WTC11 (cell line): ENCODE data around the gene CFAP74.

Experiments used
- FOXP4 ChIP-seq: sonication (generic); formaldehyde crosslinking; IDR thresholded peaks from 2 replicates; pipeline ENCODE4 v1.8.0; 2022; ENCODE audit warnings: mild to moderate bottlenecking, missing genetic modification reagents
- MAX ChIP-seq: sonication (generic); formaldehyde crosslinking; IDR thresholded peaks from 2 replicates; pipeline ENCODE4 v1.8.0; 2022; ENCODE audit warnings: mild to moderate bottlenecking, missing genetic modification reagents
- NFE2L1 ChIP-seq: sonication (generic); formaldehyde crosslinking; IDR thresholded peaks from 2 replicates; pipeline ENCODE4 v1.8.1; 2023; ENCODE audit warnings: missing genetic modification reagents
- PREB ChIP-seq: sonication (generic); formaldehyde crosslinking; IDR thresholded peaks from 2 replicates; pipeline ENCODE4 v1.8.1; 2022; ENCODE audit warnings: mild to moderate bottlenecking, missing genetic modification reagents, moderate library complexity, borderline replicate concordance
- SMAD4 ChIP-seq: sonication (generic); formaldehyde crosslinking; IDR thresholded peaks from 2 replicates; pipeline ENCODE4 v1.8.0; 2022; ENCODE audit warnings: mild to moderate bottlenecking, missing genetic modification reagents
- TCF7 ChIP-seq: sonication (generic); formaldehyde crosslinking; IDR thresholded peaks from 2 replicates; pipeline ENCODE4 v1.8.0; 2022; ENCODE audit warnings: mild to moderate bottlenecking, low read depth, missing genetic modification reagents, moderate library complexity
- USF1 ChIP-seq: sonication (generic); formaldehyde crosslinking; IDR thresholded peaks from 2 replicates; pipeline ENCODE4 v1.8.0; 2022; ENCODE audit warnings: mild to moderate bottlenecking, missing genetic modification reagents
- ZBTB21 ChIP-seq: sonication (generic); formaldehyde crosslinking; IDR thresholded peaks from 2 replicates; pipeline ENCODE4 v1.8.1; 2023; ENCODE audit warnings: mild to moderate bottlenecking, missing genetic modification reagents, borderline replicate concordance
- ZNF121 ChIP-seq: sonication (generic); formaldehyde crosslinking; IDR thresholded peaks from 2 replicates; pipeline ENCODE4 v1.8.0; 2023; ENCODE audit warnings: missing genetic modification reagents
- ZNF512 ChIP-seq: sonication (generic); formaldehyde crosslinking; IDR thresholded peaks from 2 replicates; pipeline ENCODE4 v1.8.1; 2022; ENCODE audit warnings: missing genetic modification reagents, borderline replicate concordance
- TF ChIP-seq, protein P1 (sequence below): sonication (generic); formaldehyde crosslinking; conservative IDR thresholded peaks from 2 replicates; pipeline ENCODE4 v1.8.1; 2023; ENCODE audit warnings: mild to moderate bottlenecking, low read depth, missing genetic modification reagents, moderate library complexity
- TF ChIP-seq, protein P2 (sequence below): fragments of 200-600 bp; IDR thresholded peaks from 2 replicates; pipeline ENCODE4 v1.8.0; 2022; ENCODE audit warnings: antibody characterized with exemption
- TF ChIP-seq, protein P3 (sequence below): sonication (generic); formaldehyde crosslinking; IDR thresholded peaks from 2 replicates; pipeline ENCODE4 v1.8.1; 2023; ENCODE audit warnings: mild to moderate bottlenecking, missing genetic modification reagents, moderate library complexity
- TF ChIP-seq, protein P4 (sequence below): sonication (generic); formaldehyde crosslinking; IDR thresholded peaks from 2 replicates; pipeline ENCODE4 v1.8.1; 2023; ENCODE audit warnings: mild to moderate bottlenecking, missing genetic modification reagents

GRCh38 chr1:1893291-1893985 lies 110.1 kb downstream of the CFAP74 start:
- TF ChIP-seq, protein P1, sequence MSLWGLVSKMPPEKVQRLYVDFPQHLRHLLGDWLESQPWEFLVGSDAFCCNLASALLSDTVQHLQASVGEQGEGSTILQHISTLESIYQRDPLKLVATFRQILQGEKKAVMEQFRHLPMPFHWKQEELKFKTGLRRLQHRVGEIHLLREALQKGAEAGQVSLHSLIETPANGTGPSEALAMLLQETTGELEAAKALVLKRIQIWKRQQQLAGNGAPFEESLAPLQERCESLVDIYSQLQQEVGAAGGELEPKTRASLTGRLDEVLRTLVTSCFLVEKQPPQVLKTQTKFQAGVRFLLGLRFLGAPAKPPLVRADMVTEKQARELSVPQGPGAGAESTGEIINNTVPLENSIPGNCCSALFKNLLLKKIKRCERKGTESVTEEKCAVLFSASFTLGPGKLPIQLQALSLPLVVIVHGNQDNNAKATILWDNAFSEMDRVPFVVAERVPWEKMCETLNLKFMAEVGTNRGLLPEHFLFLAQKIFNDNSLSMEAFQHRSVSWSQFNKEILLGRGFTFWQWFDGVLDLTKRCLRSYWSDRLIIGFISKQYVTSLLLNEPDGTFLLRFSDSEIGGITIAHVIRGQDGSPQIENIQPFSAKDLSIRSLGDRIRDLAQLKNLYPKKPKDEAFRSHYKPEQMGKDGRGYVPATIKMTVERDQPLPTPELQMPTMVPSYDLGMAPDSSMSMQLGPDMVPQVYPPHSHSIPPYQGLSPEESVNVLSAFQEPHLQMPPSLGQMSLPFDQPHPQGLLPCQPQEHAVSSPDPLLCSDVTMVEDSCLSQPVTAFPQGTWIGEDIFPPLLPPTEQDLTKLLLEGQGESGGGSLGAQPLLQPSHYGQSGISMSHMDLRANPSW (CRISPR knock-in tag): no peak
- TF ChIP-seq ZNF512: no peak
- TF ChIP-seq, protein P2, sequence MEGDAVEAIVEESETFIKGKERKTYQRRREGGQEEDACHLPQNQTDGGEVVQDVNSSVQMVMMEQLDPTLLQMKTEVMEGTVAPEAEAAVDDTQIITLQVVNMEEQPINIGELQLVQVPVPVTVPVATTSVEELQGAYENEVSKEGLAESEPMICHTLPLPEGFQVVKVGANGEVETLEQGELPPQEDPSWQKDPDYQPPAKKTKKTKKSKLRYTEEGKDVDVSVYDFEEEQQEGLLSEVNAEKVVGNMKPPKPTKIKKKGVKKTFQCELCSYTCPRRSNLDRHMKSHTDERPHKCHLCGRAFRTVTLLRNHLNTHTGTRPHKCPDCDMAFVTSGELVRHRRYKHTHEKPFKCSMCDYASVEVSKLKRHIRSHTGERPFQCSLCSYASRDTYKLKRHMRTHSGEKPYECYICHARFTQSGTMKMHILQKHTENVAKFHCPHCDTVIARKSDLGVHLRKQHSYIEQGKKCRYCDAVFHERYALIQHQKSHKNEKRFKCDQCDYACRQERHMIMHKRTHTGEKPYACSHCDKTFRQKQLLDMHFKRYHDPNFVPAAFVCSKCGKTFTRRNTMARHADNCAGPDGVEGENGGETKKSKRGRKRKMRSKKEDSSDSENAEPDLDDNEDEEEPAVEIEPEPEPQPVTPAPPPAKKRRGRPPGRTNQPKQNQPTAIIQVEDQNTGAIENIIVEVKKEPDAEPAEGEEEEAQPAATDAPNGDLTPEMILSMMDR: no peak
- no peak for TF ChIP-seq MAX (CRISPR knock-in tag)
- no peak for TF ChIP-seq SMAD4
- TF ChIP-seq USF1 (CRISPR knock-in tag): no peak
- no peak for TF ChIP-seq PREB (CRISPR knock-in tag)
- TF ChIP-seq, protein P3, sequence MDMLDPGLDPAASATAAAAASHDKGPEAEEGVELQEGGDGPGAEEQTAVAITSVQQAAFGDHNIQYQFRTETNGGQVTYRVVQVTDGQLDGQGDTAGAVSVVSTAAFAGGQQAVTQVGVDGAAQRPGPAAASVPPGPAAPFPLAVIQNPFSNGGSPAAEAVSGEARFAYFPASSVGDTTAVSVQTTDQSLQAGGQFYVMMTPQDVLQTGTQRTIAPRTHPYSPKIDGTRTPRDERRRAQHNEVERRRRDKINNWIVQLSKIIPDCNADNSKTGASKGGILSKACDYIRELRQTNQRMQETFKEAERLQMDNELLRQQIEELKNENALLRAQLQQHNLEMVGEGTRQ (CRISPR knock-in tag): no peak
- TF ChIP-seq NFE2L1 (CRISPR knock-in tag): no peak
- TF ChIP-seq TCF7 (CRISPR knock-in tag): no peak
- TF ChIP-seq FOXP4 (CRISPR knock-in tag): no peak
- TF ChIP-seq, protein P4, sequence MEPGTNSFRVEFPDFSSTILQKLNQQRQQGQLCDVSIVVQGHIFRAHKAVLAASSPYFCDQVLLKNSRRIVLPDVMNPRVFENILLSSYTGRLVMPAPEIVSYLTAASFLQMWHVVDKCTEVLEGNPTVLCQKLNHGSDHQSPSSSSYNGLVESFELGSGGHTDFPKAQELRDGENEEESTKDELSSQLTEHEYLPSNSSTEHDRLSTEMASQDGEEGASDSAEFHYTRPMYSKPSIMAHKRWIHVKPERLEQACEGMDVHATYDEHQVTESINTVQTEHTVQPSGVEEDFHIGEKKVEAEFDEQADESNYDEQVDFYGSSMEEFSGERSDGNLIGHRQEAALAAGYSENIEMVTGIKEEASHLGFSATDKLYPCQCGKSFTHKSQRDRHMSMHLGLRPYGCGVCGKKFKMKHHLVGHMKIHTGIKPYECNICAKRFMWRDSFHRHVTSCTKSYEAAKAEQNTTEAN: no peak
- no peak for TF ChIP-seq ZNF121 (CRISPR knock-in tag)
- TF ChIP-seq ZBTB21 (CRISPR knock-in tag): no peak
